Pancreas (tissue), 10 donors: ENCODE data around the gene MYOCD. TPM values are rescaled to one million over a fixed set of nuclear protein-coding genes. Genes with fewer than 3 reads are reported as not detected.

Source experiments
- ATAC-seq, 4 donors: fragments of 200-7000 bp; cut with Tn5 transposase; one replicate each; pipeline versions ENCODE4 v1.8.0 to v1.9.1; 2020; ENCODE audit warnings: mild to moderate bottlenecking in 4 of 4, moderate library complexity in 4 of 4
- DNase-seq, 6 donors: peaks; one replicate each; pipeline ENCODE4 v3.0.0-alpha.2; 2020
- FAIRE-seq: peaks from 2 replicates; lab custom pipeline; 2012; peaks lifted over from hg19 to GRCh38; lab: Jason Lieb, UNC
- H3K27ac ChIP-seq, 4 donors: fragments of 200-600 bp; sonication (generic); 1 replicate in 3 of 4; 2 replicates in 1 of 4; pipeline versions ENCODE4 v1.5.0 to v1.8.0; 2020
- H3K27me3 ChIP-seq, 4 donors: fragments of 200-600 bp; one replicate each; pipeline ENCODE4 v1.8.0; 2021
- H3K36me3 ChIP-seq, 3 donors: fragments of 200-600 bp; sonication (generic) in 1 of 3; one replicate each; pipeline versions ENCODE4 v1.5.0 to v1.8.0; 2020 to 2021
- H3K4me1 ChIP-seq, 3 donors: fragments of 200-600 bp; one replicate each; pipeline ENCODE4 v1.8.0; 2021
- H3K4me3 ChIP-seq, 4 donors: fragments of 200-600 bp; sonication (generic) in 2 of 4; one replicate each; pipeline versions ENCODE4 v1.5.0 to v1.8.0; 2020 to 2021
- H3K9me3 ChIP-seq, 4 donors: fragments of 200-600 bp; one replicate each; pipeline ENCODE4 v1.8.0; 2021
- CTCF ChIP-seq, 4 donors: fragments of 200-600 bp; sonication (generic) in 3 of 4; IDR thresholded peaks; one replicate each; pipeline versions ENCODE4 v1.5.0 to v1.8.0; 2021; ENCODE audit warnings: antibody characterized with exemption in 4 of 4
- WGBS, 2 donors: extraction: QIAGEN DNeasy Blood & Tissue Kit; methylation state at CpG; one replicate each; pipeline ENCODE4 v1.1.7; 2013; 5-methylcytosine and 5-hydroxymethylcytosine counted together
- intact Hi-C, 3 donors: fragments of 100-400 bp; cut with DNase I; formaldehyde crosslinking; loops; one replicate each; pipeline versions ENCODE4 v1.11.1 to v1.14.2; 2022
- polyA plus RNA-seq, 2 donors: library from polyadenylated mRNA; stranded (reverse); fragments of 200-250 nt; gene quantifications; one replicate each; pipeline ENCODE4 v1.2.3, GENCODE V29; 2013
- total RNA-seq, 6 donors: library from RNA; stranded (reverse); fragmentation: NEBNext Ultra II Directional in 4 of 6; extraction: Animal tissue kit (Norgen Biotek cat#: 25700) in 4 of 6; gene quantifications; one replicate each; pipeline versions ENCODE4 v1.2.1 to v1.2.4, GENCODE V29; 2021 to 2023
- donor health status: healthy with polysubstance abuse.
- donor health status: DM: no; HTN: no; CAD: no; lungs with moderate emphysema.
- donor health status: DM: no; HTN: no; CAD: no.
- donor health status: control.
- donor health status: control.
- donor health status: Bipolar disorder and iron deficiency.
- donor health status: DM: yes; HTN: yes; CAD: no.
- donor health status: DM: no; HTN: no; CAD: no.
- donor health status: DM: no; HTN: no; CAD: no.
- donor health status: DM: yes; HTN: yes; CAD: no.

Gene MYOCD
- total and polyA plus RNA-seq, 8 donors: 0.08 to 0.37 (median 0.23) TPM; not detected in 1

DNA sequence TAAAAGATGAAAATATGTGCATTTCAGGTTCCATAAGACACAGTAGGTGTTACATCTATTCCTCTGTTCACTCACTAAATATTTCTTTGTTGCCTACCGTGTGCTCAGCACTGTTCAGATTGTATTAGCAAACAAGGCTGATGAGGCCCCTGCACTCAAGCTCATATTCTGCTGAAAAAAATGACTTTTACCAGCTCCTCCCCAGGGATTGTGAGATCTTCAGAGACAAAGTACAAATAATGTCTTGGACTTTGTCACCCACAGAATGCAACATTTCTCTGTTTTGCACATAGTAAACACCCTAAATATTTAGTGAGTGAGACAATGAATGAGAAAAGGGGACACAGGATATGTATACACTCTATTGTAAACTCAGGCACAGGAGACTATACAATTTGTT, 21.9 kb upstream of the MYOCD start:
- Histone ChIP-seq H3K36me3 (no peaks in the 10 kb centered on the region), H3K4me3 (no peak overlapping the region), H3K27me3 (peaks cover 0 to 6% (median 0%) of the 10 kb centered on the region in 4 donors), H3K27ac (no peak overlapping the region), H3K9me3 (no peaks in the 10 kb centered on the region), H3K4me1 (no peaks in the 10 kb centered on the region)
- intact Hi-C loops: no loop called here
- WGBS, 2 donors: 53 to 57% methylated on average over 1 of the region's 1 CpG
- ATAC-seq (no peak), FAIRE-seq (no peak), DNase-seq (no peak)
- TF ChIP-seq CTCF (IDR thresholded peaks at IDR 0.05): no peak

- intact Hi-C loops: no loop called here
- Histone ChIP-seq H3K27ac (no peak overlapping the region), H3K4me1 (no peaks in the 10 kb centered on the region), H3K4me3 (no peak overlapping the region), H3K9me3 (no peaks in the 10 kb centered on the region), H3K36me3 (no peaks in the 10 kb centered on the region), H3K27me3 (peaks cover 0 to 6% (median 0%) of the 10 kb centered on the region in 4 donors)
- ATAC-seq (no peak), FAIRE-seq (no peak), DNase-seq (no peak)
- TF ChIP-seq CTCF (IDR thresholded peaks at IDR 0.05): no peak
These were observed 21.1 kb upstream of the MYOCD start for GRCh38 chr17:12644623-12645022.

GRCh38 chr17:12646761-12647422, 18.8 kb upstream of the MYOCD start:
- Histone ChIP-seq H3K4me1 (no peaks in the 10 kb centered on the region), H3K27ac (no peak overlapping the region), H3K36me3 (no peaks in the 10 kb centered on the region), H3K9me3 (no peaks in the 10 kb centered on the region), H3K4me3 (no peak overlapping the region), H3K27me3 (peaks cover 0 to 6% (median 0%) of the 10 kb centered on the region in 4 donors)
- no peak for ATAC-seq
- intact Hi-C loops: no loop called here
- 57 to 66% methylated on average over 6 of the region's 6 CpGs for WGBS, 2 donors
- no peak for TF ChIP-seq CTCF (IDR thresholded peaks at IDR 0.05)
- no peak for DNase-seq
- FAIRE-seq: no peak

DNA sequence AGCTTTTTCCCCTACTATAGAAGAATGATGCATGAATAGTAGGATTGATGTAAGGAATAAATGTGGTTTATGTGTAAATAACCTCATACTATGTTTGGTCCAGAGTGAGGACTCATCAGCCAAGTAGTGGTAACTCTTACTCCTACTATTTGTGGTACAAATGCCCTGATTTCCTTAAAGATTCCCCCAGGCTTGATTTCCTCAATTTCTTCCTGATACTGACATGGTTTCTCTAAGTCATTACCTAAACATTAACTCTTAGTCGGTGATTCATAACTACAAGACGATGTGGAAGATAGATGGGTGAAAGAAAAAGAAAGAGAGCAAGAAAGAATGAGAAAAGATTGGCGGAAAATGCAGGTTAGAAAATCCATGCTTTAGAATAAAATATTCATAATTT, 17.2 kb upstream of the MYOCD start:
- Histone ChIP-seq H3K4me1 (no peaks in the 10 kb centered on the region), H3K27me3 (peaks cover 0 to 6% (median 0%) of the 10 kb centered on the region in 4 donors), H3K27ac (no peak overlapping the region), H3K9me3 (no peaks in the 10 kb centered on the region), H3K4me3 (no peak overlapping the region), H3K36me3 (no peaks in the 10 kb centered on the region)
- no peak for ATAC-seq
- intact Hi-C loops: no loop called here
- 65 to 83% methylated on average over 3 of the region's 3 CpGs for WGBS, 2 donors
- no peak for TF ChIP-seq CTCF (IDR thresholded peaks at IDR 0.05)
- no peak for DNase-seq
- no peak for FAIRE-seq

DNA sequence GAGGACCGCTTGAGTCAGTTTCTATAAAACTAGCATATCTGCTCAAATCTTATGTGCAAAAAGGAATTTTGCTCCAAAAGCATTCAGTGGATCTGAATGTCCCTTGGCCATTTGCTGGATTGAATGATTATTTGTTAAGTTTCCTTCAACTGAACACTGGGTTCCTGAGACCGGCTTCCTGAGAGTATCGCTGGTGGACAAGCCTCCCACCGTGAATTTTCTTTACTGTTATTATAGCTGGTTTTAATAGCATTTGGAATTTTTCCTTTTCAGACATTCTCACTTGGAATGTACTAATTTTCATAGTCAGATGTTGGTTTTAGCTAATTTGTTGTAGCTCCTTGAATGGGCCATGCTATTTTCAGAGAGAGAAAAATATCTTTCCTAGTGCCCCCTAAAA, 9.8 kb upstream of the MYOCD start:
- no peak for TF ChIP-seq CTCF (IDR thresholded peaks at IDR 0.05)
- ATAC-seq (no peak), FAIRE-seq (no peak), DNase-seq (no peak)
- Histone ChIP-seq H3K27me3 (no peaks in the 10 kb centered on the region), H3K9me3 (no peaks in the 10 kb centered on the region), H3K4me3 (no peak overlapping the region), H3K27ac (no peak overlapping the region), H3K36me3 (no peaks in the 10 kb centered on the region), H3K4me1 (no peaks in the 10 kb centered on the region)
- intact Hi-C loops: no loop called here
- 86 to 92% methylated on average over 4 of the region's 4 CpGs for WGBS, 2 donors
